Aorta (tissue), 5 donors: Measurements from ENCODE around the gene BCL2L2. TPM values are rescaled to one million over a fixed set of nuclear protein-coding genes. Genes with fewer than 3 reads are reported as not detected.

ENCODE experiments used
- ATAC-seq: fragments of 200-7000 bp; cut with Tn5 transposase; one replicate; pipeline ENCODE4 v1.9.1; 2022; ENCODE audit warnings: moderate library complexity; ENCODE audit not compliant: low FRiP score
- DNase-seq, 2 donors: peaks; one replicate each; pipeline ENCODE4 v3.0.0-alpha.2; 2020
- H3K27ac ChIP-seq, 2 donors: one replicate each; pipeline ENCODE4 v1.5.1; 2013; ENCODE audit warnings: low read length in 2 of 2, mild to moderate bottlenecking in 2 of 2, moderate library complexity in 2 of 2, control low read depth in 1 of 2, inconsistent platforms in 1 of 2, low read depth in 1 of 2
- H3K27me3 ChIP-seq, 2 donors: one replicate each; pipeline ENCODE4 v1.6.1; 2013; ENCODE audit warnings: control low read depth in 1 of 2, low read length in 1 of 2, mild to moderate bottlenecking in 1 of 2, moderate library complexity in 1 of 2; ENCODE audit not compliant: insufficient read depth in 2 of 2, control insufficient read depth in 1 of 2
- H3K36me3 ChIP-seq, 2 donors: one replicate each; pipeline ENCODE4 v1.6.1; 2013; ENCODE audit warnings: control low read depth in 1 of 2, low read length in 1 of 2, mild to moderate bottlenecking in 1 of 2; ENCODE audit not compliant: insufficient read depth in 2 of 2, control insufficient read depth in 1 of 2
- H3K4me1 ChIP-seq, 2 donors: one replicate each; pipeline ENCODE4 v1.6.1; 2013; ENCODE audit warnings: low read length in 2 of 2, control low read depth in 1 of 2, mild to moderate bottlenecking in 1 of 2, moderate library complexity in 1 of 2; ENCODE audit not compliant: insufficient read depth in 2 of 2, control insufficient read depth in 1 of 2
- H3K4me3 ChIP-seq, 2 donors: one replicate each; pipeline ENCODE4 v1.5.1; 2013; ENCODE audit warnings: low read length in 2 of 2, control low read depth in 1 of 2, mild to moderate bottlenecking in 1 of 2
- H3K9me3 ChIP-seq: one replicate; pipeline ENCODE4 v1.6.1; 2013; ENCODE audit warnings: mild to moderate bottlenecking, low read length; ENCODE audit not compliant: control insufficient read depth
- WGBS, 2 donors: extraction: QIAGEN DNeasy Blood & Tissue Kit; methylation state at CpG; one replicate each; pipeline ENCODE4 v1.1.7; 2013; 5-methylcytosine and 5-hydroxymethylcytosine counted together
- intact Hi-C, 2 donors: fragments of 100-400 bp; cut with DNase I; formaldehyde crosslinking; loops; one replicate each; pipeline versions ENCODE4 v1.14.2 to v1.15.0; 2022
- polyA plus RNA-seq, 2 donors: library from polyadenylated mRNA; stranded (reverse); fragments of 200-250 nt; gene quantifications; one replicate each; pipeline ENCODE4 v1.2.3, GENCODE V29; 2013
- total RNA-seq, 2 donors: library from RNA; stranded (reverse); fragmentation: NEBNext Ultra II Directional; extraction: Animal tissue kit (Norgen Biotek cat#: 25700); gene quantifications; one replicate each; pipeline ENCODE4 v1.2.1, GENCODE V29; 2021
- donor health status: healthy with polysubstance abuse.
- donor health status: Bipolar disorder and iron deficiency.
- donor health status: DM: no; HTN: no; CAD: no.
- donor health status: DM: no; HTN: no; CAD: no.
- donor health status: DM: yes; HTN: yes; CAD: no.

The BCL2L2 gene
- total and polyA plus RNA-seq, 4 donors = 66.1 to 114 (median 69.7) TPM

DNA sequence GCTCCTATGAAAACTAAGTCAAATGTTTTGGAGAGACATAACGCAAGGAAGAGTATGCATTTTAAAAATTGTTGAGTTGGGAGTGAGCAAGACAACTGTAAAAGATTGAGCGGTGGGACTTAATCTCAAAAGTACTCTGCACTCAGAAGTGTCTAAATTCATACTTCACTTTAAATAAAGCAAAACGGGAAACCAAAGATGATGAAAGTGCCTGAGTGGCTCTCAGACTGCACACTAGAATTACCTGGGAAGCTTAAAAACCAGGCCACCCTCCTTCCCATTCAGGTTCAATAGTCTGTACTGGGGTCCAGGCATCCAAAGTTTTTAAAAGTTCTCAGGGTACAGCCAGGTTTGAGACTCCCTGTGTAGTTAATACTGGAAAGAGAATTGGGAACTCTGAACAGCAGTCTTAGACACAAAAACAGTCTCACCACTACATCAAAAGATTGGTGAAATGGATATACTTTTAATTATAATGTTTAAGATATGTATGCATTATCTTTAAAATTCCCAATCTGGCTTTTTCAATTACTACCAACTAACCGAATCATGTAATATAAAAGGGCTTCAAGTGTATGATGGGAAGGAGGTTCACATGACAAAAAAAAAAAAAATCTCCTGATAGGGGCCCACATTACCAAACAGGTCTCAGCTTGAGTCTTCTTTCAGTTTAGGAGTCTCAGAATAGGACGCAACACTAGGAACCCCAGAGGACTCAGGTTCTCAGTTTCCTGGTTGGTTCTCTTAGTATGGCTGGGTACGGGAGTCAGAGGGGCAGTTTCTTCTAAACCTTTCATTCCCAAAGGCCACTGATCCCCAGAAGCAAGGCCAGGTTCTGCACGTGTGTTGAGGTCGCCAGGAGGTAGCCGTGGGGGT is 21.7 kb upstream of the BCL2L2 start:
- H3K27ac ChIP-seq = peak overlapping the region in 1 of 2 donors; percentile 77
- intact Hi-C loops = no loop called here
- no peaks in the 10 kb centered on the region for H3K4me1 ChIP-seq
- H3K36me3 ChIP-seq = no peaks in the 10 kb centered on the region
- DNase-seq (no peak), ATAC-seq (no peak)
- H3K4me3 ChIP-seq = peak overlapping the region; percentile 70 to 79
- WGBS, 2 donors = 24 to 26% methylated on average over 9 of the region's 9 CpGs
- H3K9me3 ChIP-seq = no peaks in the 10 kb centered on the region
- no peaks in the 10 kb centered on the region for H3K27me3 ChIP-seq

DNA sequence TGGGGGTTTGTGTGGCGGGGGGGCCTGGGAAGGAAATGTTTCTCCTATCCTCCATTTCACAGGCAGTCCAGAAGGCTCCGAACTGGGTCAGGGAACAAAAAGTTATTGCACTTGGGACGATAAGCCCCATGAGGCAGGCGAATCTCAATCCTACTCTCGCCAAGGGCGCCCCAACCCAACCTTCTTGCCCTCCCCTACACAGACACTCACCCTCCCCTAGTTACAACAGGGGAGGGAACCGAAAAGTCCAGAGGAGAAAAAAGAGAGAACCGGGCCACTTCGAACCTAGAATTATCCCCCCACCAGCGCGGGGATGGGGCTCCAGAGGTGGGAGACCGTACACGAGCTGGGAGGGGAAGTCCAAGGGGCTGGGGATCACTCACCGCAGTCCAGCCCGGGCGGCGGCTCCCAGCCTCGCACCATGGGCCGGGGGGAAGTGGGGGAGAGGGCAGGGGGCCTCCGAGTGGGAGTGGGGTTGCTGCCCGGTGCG is 21.1 kb upstream of the BCL2L2 start:
- H3K4me3 ChIP-seq = peak overlapping the region; percentile 70 to 79
- no peaks in the 10 kb centered on the region for H3K36me3 ChIP-seq
- no peak for DNase-seq
- H3K27ac ChIP-seq = peak overlapping the region in 1 of 2 donors; percentile 77
- H3K9me3 ChIP-seq = no peaks in the 10 kb centered on the region
- 0% methylated on average over 17 to 22 of the region's 22 CpGs for WGBS, 2 donors
- intact Hi-C loops = loop anchor here in 1 of 2 donors (1.0 kb wide), 1 partner anchor 35 kb away; no protein-coding TSS in a partner anchor
- H3K27me3 ChIP-seq = no peaks in the 10 kb centered on the region
- peak; percentile 37 for ATAC-seq
- no peaks in the 10 kb centered on the region for H3K4me1 ChIP-seq

DNA sequence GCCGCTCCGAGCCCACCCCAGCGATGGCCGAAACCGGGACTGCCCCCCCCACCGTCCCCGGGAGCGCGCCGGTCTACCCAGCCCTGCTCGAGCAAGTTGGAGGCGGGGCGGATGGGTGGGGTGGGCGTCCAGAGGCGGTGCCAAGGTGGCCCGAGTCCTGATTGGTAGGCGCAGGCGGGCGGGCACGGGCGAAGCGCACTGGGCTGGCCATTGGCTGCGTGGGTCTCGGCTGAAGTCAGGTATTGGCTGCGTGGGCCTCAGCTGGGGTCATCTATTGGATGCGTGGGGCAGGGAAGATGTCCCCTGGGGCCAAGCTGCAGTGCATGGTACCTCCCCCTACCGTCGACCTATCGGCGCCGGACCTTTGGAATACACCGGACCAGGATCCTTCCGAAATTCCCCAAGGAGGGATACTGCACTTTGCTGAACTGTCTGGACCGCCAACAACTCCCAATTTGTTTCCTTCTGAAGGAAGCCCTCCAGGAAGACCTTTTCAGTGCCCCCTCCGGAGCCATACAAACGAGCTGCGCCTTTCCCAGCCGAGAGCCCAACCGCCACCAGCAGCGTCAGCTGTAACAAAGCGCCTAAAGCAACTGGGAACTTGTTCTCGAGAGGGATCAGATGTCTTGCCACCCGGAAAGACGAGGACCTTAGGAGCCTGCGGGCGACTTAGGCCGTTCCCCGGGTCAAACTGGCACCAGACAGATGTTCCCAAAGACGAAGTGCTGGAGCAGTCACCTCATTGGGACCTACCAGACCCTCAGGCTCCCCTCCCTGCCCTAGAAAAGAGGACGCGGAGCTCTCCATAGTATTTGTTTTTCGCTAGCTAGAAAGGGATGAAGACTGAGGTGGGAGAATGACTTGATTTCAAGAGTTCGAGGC is 20.4 kb upstream of the BCL2L2 start, which contains the start of gene HOMEZ:
Gene HOMEZ (minus strand): TSS at position 113 of the 882 bp plus-strand sequence. CDS start 180 bp downstream, outside the sequence.
- ATAC-seq = peak; percentile 100
- peak within 1 kb of the TSS; percentile 65 to 77 for H3K27ac ChIP-seq
- DNase-seq = peak; percentile 100
- H3K4me1 ChIP-seq = no peaks in the 10 kb centered on the region
- intact Hi-C loops = loop anchor here in 1 of 2 donors (1.0 kb wide), 1 partner anchor 34 kb away; no protein-coding TSS in a partner anchor
- H3K36me3 ChIP-seq = no peaks in the 10 kb centered on the region
- WGBS, 2 donors = 1% methylated on average over 44 to 53 of the region's 53 CpGs
- no peaks in the 10 kb centered on the region for H3K27me3 ChIP-seq
- H3K4me3 ChIP-seq = peak within 1 kb of the TSS; percentile 70 to 79
- H3K9me3 ChIP-seq = no peaks in the 10 kb centered on the region

DNA sequence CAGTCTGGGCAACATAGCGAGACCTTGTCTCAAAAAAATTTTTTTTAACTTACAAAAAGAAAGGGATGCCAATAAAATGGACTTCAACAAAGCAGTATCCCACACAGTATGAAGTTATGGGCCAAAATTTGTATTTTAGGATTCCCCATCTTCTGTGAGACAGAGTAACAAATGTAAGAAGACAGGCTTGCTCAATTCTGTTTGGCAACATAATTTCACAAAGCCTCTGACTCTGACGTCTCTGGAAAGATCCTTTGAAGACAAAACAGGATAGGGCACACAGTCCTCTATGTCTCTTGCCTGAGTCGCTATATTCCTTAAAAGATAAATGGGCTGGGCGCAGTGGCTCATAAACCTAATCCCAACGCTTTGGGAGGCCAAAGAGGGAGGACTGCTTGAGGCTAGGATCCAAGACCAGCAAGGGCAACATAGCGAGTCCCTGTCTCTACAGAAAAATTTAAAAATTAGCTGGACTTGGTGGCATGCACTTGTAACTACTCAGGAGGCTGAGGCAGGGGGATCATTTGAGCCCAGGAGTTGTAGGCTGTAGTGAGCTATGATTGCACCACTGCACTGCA is 19.6 kb upstream of the BCL2L2 start:
- intact Hi-C loops = loop anchor here in 1 of 2 donors (1.0 kb wide), 1 partner anchor 33 kb away; no protein-coding TSS in a partner anchor
- 39 to 49% methylated on average over 6 of the region's 6 CpGs for WGBS, 2 donors
- no peak for DNase-seq
- Histone ChIP-seq H3K4me1 (no peaks in the 10 kb centered on the region), H3K9me3 (no peaks in the 10 kb centered on the region), H3K4me3 (peak overlapping the region; percentile 41 to 70), H3K27ac (peak overlapping the region; percentile 65 to 76), H3K36me3 (no peaks in the 10 kb centered on the region), H3K27me3 (no peaks in the 10 kb centered on the region)
- ATAC-seq = no peak

DNA sequence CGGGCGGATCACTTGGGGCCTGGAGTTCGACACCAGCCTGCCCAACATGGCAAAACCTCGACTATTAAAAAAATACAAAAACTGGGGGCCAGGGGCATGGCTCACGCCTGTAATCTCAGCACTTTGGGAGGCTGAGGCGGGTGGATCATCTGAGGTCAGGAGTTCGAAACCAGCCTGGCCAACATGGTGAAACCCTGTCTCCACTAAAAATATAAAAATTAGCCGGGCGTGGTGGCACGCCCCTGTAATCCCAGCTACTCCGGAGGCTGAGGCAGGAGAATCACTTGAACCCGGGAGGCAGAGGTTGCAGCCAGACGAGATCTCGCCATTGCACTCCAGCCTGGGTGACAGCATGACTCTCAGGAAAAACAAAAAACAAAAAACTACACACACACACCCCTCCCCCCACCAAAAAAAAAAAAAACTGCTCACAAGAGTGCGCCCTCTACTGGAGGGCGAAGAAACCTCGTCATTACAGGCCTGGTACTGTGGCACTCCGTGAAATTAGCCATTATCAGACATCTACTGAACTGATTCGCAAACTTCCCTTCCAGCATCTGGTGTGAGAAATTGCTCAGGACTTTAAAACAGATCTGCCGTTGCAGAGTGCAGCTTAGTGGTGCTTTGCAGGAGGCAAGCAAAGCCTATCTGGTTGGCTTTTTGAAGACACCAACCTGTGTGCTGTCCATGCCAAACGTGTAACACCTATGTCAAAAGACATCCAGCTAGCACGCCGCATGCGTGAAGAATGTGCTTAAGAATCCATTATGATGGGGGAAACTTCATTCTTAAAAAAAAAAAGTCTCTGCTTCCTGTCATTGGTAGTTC is 11.7 kb upstream of the BCL2L2 start:
- 23 to 25% methylated on average over 24 of the region's 24 CpGs for WGBS, 2 donors
- H3K4me1 ChIP-seq = peaks cover 0 to 2% of the 10 kb centered on the region in 2 donors
- H3K36me3 ChIP-seq = no peaks in the 10 kb centered on the region
- H3K27ac ChIP-seq = no peak overlapping the region
- H3K27me3 ChIP-seq = no peaks in the 10 kb centered on the region
- intact Hi-C loops = loop anchor here (2.0 to 10.0 kb wide), 2 partner anchors 30 to 170 kb away; no protein-coding TSS in a partner anchor
- peak; percentile 83 for ATAC-seq
- H3K4me3 ChIP-seq = no peak overlapping the region
- no peak for DNase-seq
- no peaks in the 10 kb centered on the region for H3K9me3 ChIP-seq

DNA sequence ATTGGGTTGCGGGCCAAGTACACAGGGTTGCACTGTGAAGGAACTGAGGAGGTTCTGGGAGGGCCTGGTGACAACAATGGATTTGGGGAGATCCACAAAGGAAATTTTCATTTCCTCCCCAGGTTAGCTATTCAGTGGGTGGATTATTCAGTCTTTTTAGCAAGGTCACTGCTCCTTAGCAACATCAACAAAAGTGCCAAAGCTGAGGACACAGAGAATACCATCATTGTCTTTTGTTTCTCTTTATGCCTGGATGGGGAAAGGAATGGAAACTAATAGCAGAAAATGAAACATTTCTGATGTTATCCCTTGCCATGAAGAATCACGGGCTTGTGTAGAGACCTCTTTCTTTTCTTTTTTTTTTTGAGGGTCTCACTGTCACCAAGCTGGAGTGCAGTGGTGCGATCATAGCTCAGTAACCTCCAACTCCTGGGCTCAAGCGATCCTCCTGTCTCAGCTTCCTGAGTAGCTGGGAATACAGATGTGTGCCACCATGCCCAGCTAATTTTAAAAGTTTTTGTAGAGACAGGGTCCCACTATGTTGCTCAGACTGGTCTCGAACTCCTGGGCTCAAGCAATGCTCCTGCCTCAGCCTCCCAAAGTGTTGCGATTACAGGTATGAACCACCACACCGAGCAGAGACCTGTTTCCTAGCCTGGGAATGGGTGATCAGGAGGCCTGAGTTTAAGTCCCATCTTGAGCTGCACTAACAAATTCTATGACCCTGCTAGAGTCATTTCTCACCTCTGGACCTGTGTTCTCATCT is 10.4 kb upstream of the BCL2L2 start:
- H3K4me1 ChIP-seq = peaks cover 0 to 2% of the 10 kb centered on the region in 2 donors
- ATAC-seq (no peak), DNase-seq (no peak)
- no peak overlapping the region for H3K4me3 ChIP-seq
- H3K9me3 ChIP-seq = no peaks in the 10 kb centered on the region
- no peaks in the 10 kb centered on the region for H3K27me3 ChIP-seq
- intact Hi-C loops = loop anchor here in 1 of 2 donors (10.0 kb wide), 1 partner anchor 171 kb away; no protein-coding TSS in a partner anchor
- no peak overlapping the region for H3K27ac ChIP-seq
- H3K36me3 ChIP-seq = no peaks in the 10 kb centered on the region
- WGBS, 2 donors = 90 to 91% methylated on average over 7 of the region's 7 CpGs

DNA sequence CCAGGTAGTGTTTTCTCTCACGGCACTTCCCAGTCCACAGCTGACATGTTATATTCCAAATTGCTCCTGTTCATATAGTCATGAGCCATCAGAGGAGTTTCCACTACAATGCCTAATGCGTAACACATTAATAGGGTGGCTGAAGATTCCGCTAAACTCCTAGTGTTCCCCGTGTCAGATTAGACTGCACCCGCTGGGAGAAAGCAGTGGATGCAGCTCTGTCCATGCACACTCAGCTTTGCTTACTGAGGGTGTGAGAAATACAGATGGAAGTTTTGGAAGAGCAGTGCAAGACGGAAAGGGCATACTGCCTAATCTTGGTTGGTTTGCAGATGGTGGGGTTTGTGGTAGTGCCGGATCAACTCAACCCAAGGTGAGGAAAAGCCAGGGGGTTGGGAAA is 9.5 kb upstream of the BCL2L2 start:
- intact Hi-C loops = loop anchor here in 1 of 2 donors (10.0 kb wide), 1 partner anchor 172 kb away; no protein-coding TSS in a partner anchor
- Histone ChIP-seq H3K9me3 (no peaks in the 10 kb centered on the region), H3K27ac (no peak overlapping the region), H3K4me1 (peaks cover 0 to 2% of the 10 kb centered on the region in 2 donors), H3K27me3 (no peaks in the 10 kb centered on the region), H3K36me3 (no peaks in the 10 kb centered on the region), H3K4me3 (no peak overlapping the region)
- ATAC-seq = no peak
- DNase-seq = no peak
- WGBS, 2 donors = 86 to 87% methylated on average over 7 of the region's 7 CpGs
